Left lobe of liver (tissue), 2 donors: Measurements from ENCODE around the gene LRP1B. TPM values are rescaled to one million over a fixed set of nuclear protein-coding genes. Genes with fewer than 3 reads are reported as not detected.
"Not testable (repeated sequence)": the region's sequence is repeated elsewhere in the genome, so short reads cannot be mapped to it uniquely, and the experiment has no call there.

Experiments
- ATAC-seq: fragments of 200-7000 bp; cut with Tn5 transposase; one replicate; pipeline ENCODE4 v1.9.1; 2020; ENCODE audit warnings: mild to moderate bottlenecking, moderate library complexity
- DNase-seq: peaks from one replicate; pipeline ENCODE4 v3.0.0-alpha.2; 2020; ENCODE audit warnings: low spot score
- total RNA-seq: library from RNA; stranded (reverse); gene quantifications from one replicate; pipeline ENCODE4 v1.2.1, GENCODE V29; 2021
- donor health status: DM: no; HTN: no; CAD: no; lungs with moderate emphysema.
- donor health status: DM: no; HTN: yes; CAD: no.

The LRP1B gene
- total RNA-seq, 1 donor from 2014 or later = 0.25 TPM

GRCh38 chr2:140424471-140424870, 1706.3 kb downstream of the LRP1B start:
- ATAC-seq = no peak

GRCh38 chr2:140422759-140423158, 1708.1 kb downstream of the LRP1B start:
- DNase-seq (no peak), ATAC-seq (no peak)

More at GRCh38 chr2:140424471-140424870, 1706.3 kb downstream of the LRP1B start:
- DNase-seq = no peak

GRCh38 chr2:140417504-140417903, 1713.3 kb downstream of the LRP1B start:
- DNase-seq (no peak), ATAC-seq (no peak)

GRCh38 chr2:140416577-140416976, 1714.2 kb downstream of the LRP1B start:
- DNase-seq (no peak), ATAC-seq (no peak)

DNA sequence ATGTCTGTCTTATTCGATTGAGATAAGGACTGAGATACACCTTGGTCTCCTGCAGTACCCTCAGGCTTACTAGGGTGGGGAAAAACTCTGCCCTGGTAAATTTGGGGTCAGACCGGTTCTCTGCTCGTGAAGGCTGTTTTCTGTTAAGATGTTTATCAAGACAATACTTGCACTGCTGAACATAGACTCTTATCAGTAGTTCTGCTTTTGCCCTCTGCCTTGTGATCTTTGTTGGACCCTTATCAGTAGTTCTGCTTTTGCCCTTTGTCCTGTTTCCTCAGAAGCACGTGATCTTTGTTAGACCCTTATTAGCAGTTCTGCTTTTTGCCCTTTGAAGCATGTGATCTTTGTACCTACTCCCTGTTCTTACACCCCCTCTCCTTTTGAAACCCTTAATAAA, 1715.8 kb downstream of the LRP1B start:
- DNase-seq, ATAC-seq: not testable (repeated sequence)

- ATAC-seq = no peak
- DNase-seq = no peak
Observed at GRCh38 chr2:140410695-140411094, 1720.1 kb downstream of the LRP1B start.

- DNase-seq (no peak), ATAC-seq (no peak)
Observed at GRCh38 chr2:140401056-140401455, 1729.8 kb downstream of the LRP1B start.

GRCh38 chr2:140392824-140393223, 1738.0 kb downstream of the LRP1B start:
- ATAC-seq (no peak), DNase-seq (no peak)

- no peak for DNase-seq
- ATAC-seq = no peak
Observed at GRCh38 chr2:140384946-140385345, 1745.9 kb downstream of the LRP1B start.

GRCh38 chr2:140383781-140384180, 1747.0 kb downstream of the LRP1B start:
- no peak for ATAC-seq

DNA sequence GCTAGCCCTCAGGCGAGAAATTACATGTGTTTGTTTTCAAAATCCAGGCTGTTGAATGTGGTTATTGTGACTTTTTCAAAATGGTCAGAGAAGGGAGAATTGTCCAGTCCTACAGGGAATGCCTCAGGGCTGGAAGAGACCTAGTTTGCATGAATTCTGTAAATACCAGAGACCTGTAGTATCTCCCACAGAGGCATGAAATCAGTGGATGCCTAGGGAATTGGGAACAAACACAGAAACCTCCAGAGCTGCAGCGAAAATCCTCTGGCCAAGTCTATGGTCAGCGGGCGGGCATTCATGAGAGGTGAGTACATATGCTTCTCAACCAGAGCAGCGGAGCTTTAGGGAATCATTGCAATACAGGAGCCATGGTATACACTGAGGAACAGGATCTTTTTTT, 1754.1 kb downstream of the LRP1B start:
- ATAC-seq = no peak
- DNase-seq = no peak

More at GRCh38 chr2:140383781-140384180, 1747.0 kb downstream of the LRP1B start:
- DNase-seq = no peak

DNA sequence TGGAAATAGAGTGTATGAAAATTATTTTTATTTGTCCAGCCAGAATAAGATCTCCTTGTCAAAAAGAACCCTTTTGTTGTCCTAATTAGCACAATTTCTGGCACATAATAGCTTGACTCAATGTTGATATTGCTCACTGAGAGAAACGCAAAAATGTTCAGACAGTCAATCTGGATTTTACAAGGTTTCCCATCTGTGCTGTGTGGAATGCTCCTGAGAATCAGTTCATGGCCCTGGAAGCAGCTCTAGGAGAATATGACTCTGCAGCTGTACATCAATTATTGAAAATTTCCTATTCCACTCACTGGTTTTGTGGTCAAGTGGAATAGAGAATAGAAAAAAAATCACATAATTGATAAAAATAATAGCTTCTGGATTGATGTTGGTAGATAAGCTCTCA, 1767.7 kb downstream of the LRP1B start:
- ATAC-seq (no peak), DNase-seq (no peak)

GRCh38 chr2:140362361-140362760, 1768.5 kb downstream of the LRP1B start:
- ATAC-seq (no peak), DNase-seq (no peak)

DNA sequence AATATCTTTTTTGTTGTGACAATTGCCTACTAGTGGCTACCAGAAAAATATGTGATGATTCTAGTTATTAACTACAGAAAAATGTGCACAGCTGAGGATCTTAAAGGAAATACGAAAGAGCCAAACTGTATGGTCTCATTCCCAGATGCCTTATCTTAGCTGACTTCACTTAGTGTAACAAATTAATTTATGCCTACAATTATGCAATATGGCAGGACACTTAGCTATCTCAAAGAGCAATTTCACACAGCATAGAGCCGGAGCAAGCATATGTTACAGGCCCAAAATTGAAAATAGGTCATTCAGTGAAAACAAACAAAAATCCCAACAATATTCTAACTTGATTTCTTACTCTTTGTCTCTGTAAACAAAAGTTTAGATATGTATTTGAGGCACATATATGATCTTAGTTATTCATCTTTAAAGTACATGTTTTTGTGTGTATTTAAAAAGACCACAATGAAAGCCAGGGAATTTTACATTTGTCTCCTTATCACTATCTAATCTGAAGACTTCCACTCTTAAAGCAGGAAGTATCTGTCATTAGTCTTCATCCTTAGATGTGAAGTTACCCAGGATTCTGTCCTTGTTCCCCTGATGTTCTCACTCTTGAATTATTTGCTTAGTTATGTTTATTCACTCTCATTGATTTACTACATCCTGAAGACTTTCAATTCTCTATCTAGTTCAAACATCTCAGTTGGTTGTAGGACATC, 1771.6 kb downstream of the LRP1B start:
- ATAC-seq (no peak), DNase-seq (no peak)

- no peak for ATAC-seq
- DNase-seq = no peak
Observed at GRCh38 chr2:140356697-140357096, 1774.1 kb downstream of the LRP1B start.

DNA sequence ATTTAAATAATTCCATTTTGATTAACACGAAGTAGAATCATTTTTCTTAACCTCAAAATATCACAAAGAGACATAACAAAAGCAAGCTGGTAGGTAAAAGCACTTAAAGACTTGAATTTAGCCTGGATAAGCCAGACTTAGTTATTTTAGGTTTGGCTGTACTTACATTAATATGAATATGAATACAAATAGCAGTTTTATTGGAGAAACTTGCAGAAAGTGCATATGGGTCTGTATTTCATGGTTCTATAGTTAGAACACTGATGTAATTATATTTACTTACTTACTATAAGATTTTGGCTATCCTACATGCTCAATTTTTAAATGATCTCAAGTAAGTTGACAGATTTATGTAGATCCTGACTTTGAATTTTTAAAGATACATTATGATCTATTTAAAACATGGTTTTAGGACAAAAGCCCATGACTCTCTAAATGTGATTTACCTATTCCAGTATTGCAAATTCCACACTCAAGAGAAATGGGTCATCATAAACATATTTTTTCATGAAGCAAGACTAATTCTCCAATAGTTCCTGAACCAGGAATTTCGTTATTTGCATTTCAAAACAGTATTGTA, 1775.2 kb downstream of the LRP1B start:
- DNase-seq (no peak), ATAC-seq (no peak)

DNA sequence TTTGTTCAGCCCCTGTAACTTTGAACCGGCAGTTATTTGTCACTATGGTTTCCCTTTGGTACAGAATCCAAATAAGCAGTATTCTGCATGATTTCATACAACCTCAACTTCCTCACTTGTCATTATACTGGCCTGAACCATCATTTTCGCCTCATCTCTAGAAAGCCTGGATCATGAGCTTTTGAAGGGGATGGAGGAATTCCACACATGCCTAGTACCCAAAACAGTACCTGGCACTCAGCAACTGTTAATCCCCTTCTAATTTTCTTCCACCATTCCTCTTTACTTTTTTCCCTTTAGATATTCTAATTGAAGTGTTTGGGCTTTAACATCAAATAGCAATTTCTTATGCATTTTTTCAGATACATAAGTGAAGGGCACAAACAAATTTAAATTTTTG, 1776.3 kb downstream of the LRP1B start:
- ATAC-seq (no peak), DNase-seq (no peak)

DNA sequence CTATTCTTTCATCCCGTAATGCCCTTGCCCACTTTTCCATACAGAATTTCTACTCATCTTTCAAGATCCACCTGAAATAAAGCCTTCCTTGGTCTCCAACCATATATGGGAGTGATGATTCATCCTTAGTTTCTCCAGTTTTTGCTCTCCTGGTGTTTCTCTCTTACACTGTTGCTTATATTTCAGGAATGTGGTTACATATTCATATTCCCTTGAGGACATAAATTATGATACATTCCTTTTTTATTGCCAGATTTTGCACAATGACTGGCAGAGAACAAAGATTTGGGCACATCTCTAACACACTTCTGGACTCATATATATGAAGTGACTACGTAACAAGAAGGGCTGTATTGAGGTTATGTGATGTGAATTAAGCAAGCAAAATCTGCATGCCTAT, 1777.3 kb downstream of the LRP1B start:
- DNase-seq (no peak), ATAC-seq (no peak)

DNA sequence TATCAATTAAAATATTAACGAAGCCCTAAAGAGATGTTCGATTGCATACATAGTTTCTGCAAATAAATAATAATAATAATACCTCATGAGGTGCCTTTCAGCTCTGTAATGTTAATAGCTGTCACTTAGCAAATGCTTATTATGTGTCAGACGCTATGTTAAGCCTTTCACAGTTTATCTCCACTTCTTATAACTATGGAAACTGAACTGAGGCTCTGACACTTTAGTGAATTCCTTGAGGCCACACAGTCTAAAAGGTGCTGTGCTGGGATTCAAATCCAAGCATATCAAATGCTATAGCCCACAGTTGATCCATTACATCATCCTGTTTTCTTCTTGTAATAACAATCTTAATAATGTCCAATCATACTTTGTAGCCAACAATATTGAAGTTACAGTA, 1779.1 kb downstream of the LRP1B start:
- DNase-seq = no peak
- ATAC-seq = no peak

- no peak for ATAC-seq
- no peak for DNase-seq
Observed at GRCh38 chr2:140349695-140350094, 1781.1 kb downstream of the LRP1B start.

- ATAC-seq (no peak), DNase-seq (no peak)
Observed at GRCh38 chr2:140348826-140349225, 1782.0 kb downstream of the LRP1B start.

GRCh38 chr2:140344838-140345237, 1786.0 kb downstream of the LRP1B start:
- DNase-seq = no peak
- ATAC-seq = no peak

- DNase-seq, ATAC-seq: not testable (repeated sequence)
Observed at GRCh38 chr2:140344266-140344665, 1786.5 kb downstream of the LRP1B start.
